Right ventricle myocardium inferior (tissue), 1 donor: ENCODE measurements around the gene SCMH1. TPM values are rescaled to one million over a fixed set of nuclear protein-coding genes. Genes with fewer than 3 reads are reported as not detected.
A peak's percentile ranks its signal among the peaks of the same experiment; 100 is the strongest.
"Not testable (repeated sequence)": the region's sequence is repeated elsewhere in the genome, so short reads cannot be mapped to it uniquely, and the experiment has no call there.

Experiments
- ATAC-seq: fragments of 200-7000 bp; cut with Tn5 transposase; one replicate; pipeline ENCODE4 v1.9.1; 2020; ENCODE audit warnings: mild to moderate bottlenecking, moderate library complexity
- DNase-seq: peaks from one replicate; pipeline ENCODE4 v3.0.0; 2021; ENCODE audit errors: missing footprints
- intact Hi-C: fragments of 100-400 bp; cut with DNase I; formaldehyde crosslinking; loops from one replicate; pipeline ENCODE4 v1.11.0; 2022
- total RNA-seq: library from RNA; stranded (reverse); fragmentation: NEBNext Ultra II Directional; extraction: Animal tissue kit (Norgen Biotek cat#: 25700); gene quantifications from one replicate; pipeline ENCODE4 v1.2.1, GENCODE V29; 2021
- donor health status: DM: no; HTN: yes; CAD: no; lungs with severe emphysema.

Gene SCMH1
- total RNA-seq, 1 donor from 2014 or later: 41.1 TPM

- intact Hi-C loops: no loop called here
- DNase-seq (no peak), ATAC-seq (no peak)
These were observed 72.9 kb downstream of the SCMH1 start for GRCh38 chr1:41169066-41169798.

DNA sequence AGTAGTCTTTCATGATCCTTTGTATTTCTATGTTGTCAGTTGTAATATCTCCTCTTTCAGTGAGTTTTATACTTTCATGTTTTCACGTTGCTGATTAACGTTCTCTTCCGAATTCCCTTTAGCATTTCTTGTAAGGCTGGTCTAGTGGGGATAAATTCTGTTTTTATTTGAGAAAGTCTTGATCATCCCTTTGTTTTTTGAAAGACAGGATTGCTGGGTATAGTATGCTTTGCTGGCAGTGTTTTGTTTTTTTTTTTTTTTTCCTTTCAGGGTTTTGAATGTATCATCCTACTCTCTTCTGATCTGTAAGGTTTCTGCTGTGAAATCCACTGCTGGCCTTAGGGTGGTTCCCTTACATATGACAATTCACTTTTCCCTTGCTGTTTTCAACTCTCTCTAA is 74.4 kb downstream of the SCMH1 start:
- intact Hi-C loops: no loop called here
- DNase-seq: no peak
- no peak for ATAC-seq

DNA sequence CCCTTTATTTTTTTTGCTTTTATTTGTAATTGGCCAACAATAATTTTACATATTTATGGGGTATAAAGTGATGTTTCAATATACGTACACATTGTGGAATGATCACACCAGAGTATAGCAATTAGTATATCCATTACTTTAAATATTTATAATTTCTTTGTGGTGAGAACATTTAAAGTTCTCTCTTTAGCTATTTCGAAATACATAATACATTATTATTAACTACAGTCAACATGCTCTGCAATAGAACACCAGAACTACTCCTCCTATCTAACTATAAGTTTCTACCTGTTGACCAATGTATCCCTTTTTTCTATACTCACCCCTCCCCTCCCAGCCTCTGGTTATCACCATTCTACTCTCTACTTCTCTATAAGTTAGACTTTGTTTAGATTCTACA is 77.4 kb downstream of the SCMH1 start:
- DNase-seq (no peak), ATAC-seq (no peak)
- intact Hi-C loops: no loop called here

GRCh38 chr1:41162441-41162840 is 79.7 kb downstream of the SCMH1 start:
- DNase-seq (no peak), ATAC-seq (no peak)
- intact Hi-C loops: no loop called here

- DNase-seq (no peak), ATAC-seq (no peak)
- intact Hi-C loops: no loop called here
These were observed 80.3 kb downstream of the SCMH1 start for GRCh38 chr1:41161846-41162245.

DNA sequence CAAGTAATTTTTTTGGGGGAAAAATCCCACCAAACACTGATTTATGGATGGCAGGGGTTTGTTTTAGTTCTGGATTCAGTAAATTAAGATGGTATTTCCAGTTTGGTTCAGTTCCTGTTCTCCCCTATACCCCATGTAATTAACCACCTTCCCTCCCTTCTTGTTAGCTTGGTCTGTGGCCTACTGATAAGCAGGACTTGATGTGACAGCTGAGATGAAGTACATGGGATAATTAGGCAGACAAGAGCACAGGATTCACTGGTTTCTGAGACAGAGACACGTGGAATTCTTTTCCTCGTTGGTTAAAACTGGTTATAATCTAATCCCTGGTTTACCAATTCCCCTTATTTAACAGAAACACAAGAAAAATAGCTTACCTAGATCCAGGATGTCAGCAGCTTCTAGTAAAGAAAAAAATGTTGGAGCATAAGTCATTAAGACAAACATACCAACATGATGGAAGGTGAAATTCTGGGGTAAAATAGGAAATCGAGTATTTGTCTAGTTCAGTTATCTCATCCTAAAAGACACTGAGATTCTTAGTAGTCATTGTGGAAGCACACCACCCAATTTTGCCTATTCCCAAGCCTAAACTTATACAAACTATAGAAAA is 81.5 kb downstream of the SCMH1 start:
- intact Hi-C loops: no loop called here
- ATAC-seq (no peak), DNase-seq (no peak)

DNA sequence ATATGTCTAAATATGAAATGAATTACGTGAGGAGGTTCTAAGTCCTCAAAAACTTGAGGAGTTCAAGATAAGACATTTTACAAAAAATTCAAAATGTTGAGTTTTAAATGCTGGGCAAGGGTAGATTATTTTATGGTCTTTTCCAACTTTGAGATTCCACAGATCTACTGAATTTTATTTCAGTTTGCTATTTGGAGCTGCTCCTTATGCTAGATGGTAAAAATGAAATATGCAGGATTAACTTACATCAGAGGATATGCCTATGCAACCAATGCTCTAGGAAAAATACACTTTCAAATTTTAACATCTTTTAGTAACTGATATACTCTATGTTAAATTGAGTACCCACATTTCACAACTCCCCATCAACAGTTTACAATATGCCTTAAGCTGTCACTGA is 83.1 kb downstream of the SCMH1 start:
- DNase-seq (no peak), ATAC-seq (no peak)
- intact Hi-C loops: no loop called here

DNA sequence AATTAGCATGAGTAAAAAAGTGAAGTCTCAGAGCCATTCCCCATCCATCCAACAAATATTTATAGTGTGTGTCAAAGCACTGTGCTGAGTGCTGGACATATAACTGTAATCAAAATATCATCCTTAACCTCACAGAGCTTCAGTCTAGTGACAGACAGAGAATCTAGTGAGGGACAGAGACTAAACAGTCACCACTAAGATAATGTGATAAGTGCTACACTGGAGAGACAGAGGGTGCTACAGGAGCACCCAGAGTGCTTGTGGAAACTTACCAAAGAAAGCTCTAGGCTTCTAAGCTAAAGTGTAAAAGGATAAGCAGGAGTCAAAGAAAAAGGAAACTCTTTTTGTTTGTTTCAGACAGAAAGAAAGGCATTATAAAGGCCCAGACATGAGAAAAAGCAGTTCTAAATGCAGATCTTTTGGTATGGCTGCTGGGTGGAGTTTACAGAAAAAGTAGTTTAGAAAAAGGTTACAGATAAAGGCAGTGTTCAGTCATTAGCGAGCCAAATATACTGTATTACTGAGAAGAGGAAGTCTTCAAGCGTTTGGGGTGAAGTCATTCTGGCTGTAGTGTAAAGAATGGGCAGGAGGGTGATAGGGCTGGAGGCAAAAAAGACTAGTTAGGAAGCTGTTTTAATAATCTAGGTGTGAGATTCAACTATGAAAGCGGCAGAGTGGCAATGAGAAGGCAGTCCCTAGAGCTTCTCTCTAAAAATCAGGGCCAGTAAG is 83.8 kb downstream of the SCMH1 start:
- DNase-seq: no peak
- intact Hi-C loops: no loop called here
- ATAC-seq: no peak

DNA sequence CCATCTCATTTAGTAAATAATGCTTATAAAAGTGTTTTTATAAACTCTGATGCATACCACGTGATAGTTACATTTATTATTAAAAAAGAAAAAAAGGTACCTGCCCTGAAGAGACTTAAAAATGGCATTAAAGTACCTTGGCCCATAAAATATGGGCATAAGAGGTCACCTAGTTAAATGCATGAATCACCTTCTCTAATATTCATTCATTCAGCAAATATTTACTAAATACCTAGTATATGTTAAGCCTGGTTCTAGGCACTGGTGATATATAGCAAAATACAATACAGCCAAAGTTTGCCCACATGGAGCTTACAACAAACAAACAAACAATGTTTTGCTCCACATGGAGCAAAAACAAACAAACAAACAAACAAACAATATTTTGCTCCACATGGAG is 87.0 kb downstream of the SCMH1 start:
- ATAC-seq (no peak), DNase-seq (no peak)
- intact Hi-C loops: no loop called here

- intact Hi-C loops: no loop called here
- no peak for DNase-seq
- ATAC-seq: no peak
These were observed 88.3 kb downstream of the SCMH1 start for GRCh38 chr1:41153750-41154274.

GRCh38 chr1:41152622-41153044 is 89.5 kb downstream of the SCMH1 start:
- ATAC-seq: peak; percentile 73
- intact Hi-C loops: no loop called here

DNA sequence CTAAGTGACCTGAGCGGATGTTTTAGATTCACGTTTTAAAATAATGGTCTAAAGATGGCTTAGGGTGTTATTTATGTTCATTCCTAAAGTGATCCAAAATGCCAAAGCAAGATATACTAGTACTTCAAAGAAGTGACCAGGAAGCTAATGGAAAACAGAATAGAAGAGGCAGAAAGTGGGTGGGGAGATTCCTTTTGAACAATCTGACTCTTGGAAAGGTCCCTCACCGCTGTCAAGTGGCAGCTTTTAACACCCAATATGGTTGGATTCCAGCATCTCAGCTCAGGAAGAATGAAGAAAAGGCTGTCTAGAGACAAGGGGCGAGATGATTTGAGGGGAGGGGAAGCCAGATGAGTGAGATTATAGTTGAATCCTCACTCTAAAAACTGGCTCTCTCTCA is 90.3 kb downstream of the SCMH1 start:
- intact Hi-C loops: no loop called here
- DNase-seq (no peak), ATAC-seq (no peak)

More at GRCh38 chr1:41152622-41153044, 89.5 kb downstream of the SCMH1 start:
- no peak for DNase-seq

- intact Hi-C loops: no loop called here
- DNase-seq (no peak), ATAC-seq (no peak)
These were observed 92.5 kb downstream of the SCMH1 start for GRCh38 chr1:41149570-41149969.

DNA sequence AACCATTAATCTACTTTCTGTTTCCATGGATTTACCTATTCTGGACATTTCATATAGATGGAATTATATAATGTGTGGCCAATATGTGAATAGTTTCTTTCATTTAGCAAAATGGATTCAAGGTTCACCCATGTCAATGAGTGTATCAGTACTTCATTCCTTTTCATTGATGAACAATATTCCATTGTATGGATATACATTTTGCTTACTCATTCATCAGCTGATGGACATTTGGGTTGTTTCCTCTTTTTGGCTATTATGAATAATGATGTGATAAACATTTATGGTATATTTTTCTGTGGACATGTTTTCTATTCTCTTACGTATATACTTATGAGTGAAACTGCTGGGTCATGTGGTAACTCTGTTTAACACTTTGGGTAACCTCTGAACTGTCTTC is 97.8 kb downstream of the SCMH1 start:
- ATAC-seq (no peak), DNase-seq (no peak)
- intact Hi-C loops: no loop called here

DNA sequence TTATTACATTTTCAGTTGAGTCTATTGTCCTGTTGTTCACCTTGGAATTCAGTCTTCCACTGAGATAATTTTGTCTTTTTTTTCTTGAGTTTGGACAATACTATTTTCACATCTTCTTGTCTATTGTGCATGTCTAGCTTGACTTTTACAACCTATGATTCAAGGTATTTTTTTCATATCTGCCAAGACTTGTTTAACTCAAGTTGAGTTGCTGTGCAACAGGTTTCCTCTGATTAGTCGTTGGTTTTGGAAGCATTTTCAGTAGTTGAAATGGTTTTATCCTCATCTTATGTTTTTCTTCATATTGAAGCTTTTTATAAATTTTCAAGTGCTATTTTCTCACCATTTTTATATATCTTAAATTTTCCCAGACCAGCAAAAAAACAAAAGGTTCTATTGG is 103.6 kb downstream of the SCMH1 start:
- intact Hi-C loops: no loop called here
- ATAC-seq (no peak), DNase-seq (no peak)

- ATAC-seq (no peak), DNase-seq (no peak)
- intact Hi-C loops: no loop called here
These were observed 106.7 kb downstream of the SCMH1 start for GRCh38 chr1:41135196-41135947.

DNA sequence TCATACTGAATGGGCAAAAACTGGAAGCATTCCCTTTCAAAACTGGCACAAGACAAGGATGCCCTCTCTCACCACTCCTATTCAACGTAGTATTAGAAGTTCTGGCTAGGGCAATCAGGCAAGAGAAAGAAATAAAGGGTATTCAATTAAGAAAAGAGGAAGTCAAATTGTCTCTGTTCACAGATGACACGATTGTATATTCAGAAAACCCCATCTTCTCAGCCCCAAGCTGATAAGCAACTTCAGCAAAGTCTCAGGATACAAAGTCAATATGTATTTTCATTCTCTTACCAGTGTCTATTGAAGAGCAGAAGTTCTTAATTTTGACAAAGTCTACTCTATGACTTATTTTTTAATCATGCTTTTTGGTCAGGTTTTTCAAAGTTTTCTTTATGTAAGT is 107.8 kb downstream of the SCMH1 start:
- intact Hi-C loops, ATAC-seq, DNase-seq: not testable (repeated sequence)

- no peak for ATAC-seq
These were observed 119.1 kb downstream of the SCMH1 start for GRCh38 chr1:41122851-41123518.

DNA sequence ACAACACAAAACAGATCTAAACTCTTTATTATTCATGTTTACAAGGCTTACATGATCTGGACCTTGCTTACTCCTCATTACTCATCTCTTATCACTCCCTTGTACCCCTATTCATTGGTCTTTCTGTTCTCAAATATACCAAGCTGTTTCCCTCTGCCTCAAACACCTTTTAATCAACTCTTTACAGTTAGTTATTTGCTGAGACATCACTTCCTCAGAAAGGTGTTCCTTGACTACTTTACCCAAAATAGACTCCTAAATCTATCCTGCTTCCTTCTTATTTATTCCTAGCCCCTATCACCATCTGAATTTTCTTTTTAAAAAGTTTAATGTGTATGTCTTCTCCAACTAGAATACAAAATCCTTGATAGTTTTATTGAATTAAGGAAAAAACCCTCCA is 120.0 kb downstream of the SCMH1 start:
- no peak for DNase-seq
- ATAC-seq: no peak
- intact Hi-C loops: no loop called here

More at GRCh38 chr1:41122851-41123518, 119.1 kb downstream of the SCMH1 start:
- no peak for DNase-seq
- intact Hi-C loops: no loop called here
